ENCODE measurements around the gene CARS1.
A peak's percentile ranks its signal among the peaks of the same experiment; 100 is the strongest.

Gene CARS1

GRCh38 chr11:2990617-2991451, 66.4 kb downstream of the CARS1 start:
- peak; percentile 43 to 46 for ATAC-seq

GRCh38 chr11:2989551-2989950, 67.7 kb downstream of the CARS1 start:
- peak in 1 of 2 donors; percentile 2 for ATAC-seq

- ATAC-seq = no peak
These were observed 68.2 kb downstream of the CARS1 start for GRCh38 chr11:2989006-2989405.

GRCh38 chr11:2987881-2988861, 69.1 kb downstream of the CARS1 start:
- ATAC-seq = peak; percentile 9

GRCh38 chr11:2983908-2984307, 73.3 kb downstream of the CARS1 start:
- no peak for ATAC-seq

GRCh38 chr11:2982214-2982613, 75.0 kb downstream of the CARS1 start:
- peak in 1 of 2 donors; percentile 36 for ATAC-seq

- ATAC-seq = no peak
These were observed 76.1 kb downstream of the CARS1 start for GRCh38 chr11:2981130-2981529.

GRCh38 chr11:2980168-2980840, 76.9 kb downstream of the CARS1 start:
- no peak for ATAC-seq

- ATAC-seq = no peak
These were observed 80.1 kb downstream of the CARS1 start for GRCh38 chr11:2977113-2977512.

- ATAC-seq = no peak
These were observed 80.7 kb downstream of the CARS1 start for GRCh38 chr11:2976294-2977063.

- ATAC-seq = peak; percentile 65 to 83
These were observed 81.6 kb downstream of the CARS1 start for GRCh38 chr11:2975594-2975993.

GRCh38 chr11:2974272-2974671, 83.0 kb downstream of the CARS1 start:
- ATAC-seq = no peak

GRCh38 chr11:2968341-2968900, 88.8 kb downstream of the CARS1 start:
- ATAC-seq = no peak

GRCh38 chr11:2964782-2965181, 92.4 kb downstream of the CARS1 start:
- ATAC-seq = no peak

- ATAC-seq = no peak
These were observed 93.5 kb downstream of the CARS1 start for GRCh38 chr11:2963761-2964160.

GRCh38 chr11:2963112-2963754, 94.0 kb downstream of the CARS1 start:
- ATAC-seq = no peak

GRCh38 chr11:2961080-2961479, 96.1 kb downstream of the CARS1 start:
- ATAC-seq = no peak

GRCh38 chr11:2960139-2960538, 97.1 kb downstream of the CARS1 start:
- ATAC-seq = no peak

- no peak for ATAC-seq
These were observed 99.0 kb downstream of the CARS1 start for GRCh38 chr11:2958251-2958650.

GRCh38 chr11:2955906-2956476, 101.2 kb downstream of the CARS1 start:
- no peak for ATAC-seq

GRCh38 chr11:2954263-2954662, 103.0 kb downstream of the CARS1 start:
- ATAC-seq = no peak

Measured in activated CD4-positive, CD25-positive, alpha-beta regulatory T cell treated with anti-CD3 and anti-CD28 coated beads, Interleukin-2, amount 50 U/mL, for 24 hours (primary cell).